GM11168 (cell line): ENCODE results near the gene GCGR.

ENCODE experiments used
- in situ Hi-C: fragments of 300-500 bp; cut with MboI; formaldehyde crosslinking; loops from one replicate; pipeline ENCODE4 v1.12.0; 2022; ENCODE audit warnings: low sequenced_read_pairs; ENCODE audit not compliant: unreplicated experiment

Gene GCGR

DNA sequence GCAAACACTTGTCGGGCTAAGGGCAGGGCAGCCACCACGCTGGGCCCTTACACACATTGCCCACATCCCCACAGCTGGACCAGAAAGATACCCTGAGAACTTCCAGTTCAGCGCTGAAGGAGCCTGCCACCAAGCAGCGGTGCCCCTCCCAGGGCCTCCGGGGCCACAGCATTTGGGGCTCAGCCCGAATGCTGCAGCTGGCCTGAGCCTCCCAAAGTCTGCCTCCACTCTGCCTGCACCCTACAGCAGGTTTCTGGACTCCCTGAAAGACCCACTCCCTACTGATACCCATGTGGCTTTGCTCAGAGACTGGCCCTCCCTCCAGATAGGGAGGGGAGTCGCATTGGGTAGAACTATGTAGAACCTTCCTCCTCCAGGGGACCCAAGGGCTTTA is 27.6 kb downstream of the GCGR start:
- in situ Hi-C loops: loop anchor here (25.0 kb wide), 1 partner anchor 94 kb away; no protein-coding TSS in a partner anchor

DNA sequence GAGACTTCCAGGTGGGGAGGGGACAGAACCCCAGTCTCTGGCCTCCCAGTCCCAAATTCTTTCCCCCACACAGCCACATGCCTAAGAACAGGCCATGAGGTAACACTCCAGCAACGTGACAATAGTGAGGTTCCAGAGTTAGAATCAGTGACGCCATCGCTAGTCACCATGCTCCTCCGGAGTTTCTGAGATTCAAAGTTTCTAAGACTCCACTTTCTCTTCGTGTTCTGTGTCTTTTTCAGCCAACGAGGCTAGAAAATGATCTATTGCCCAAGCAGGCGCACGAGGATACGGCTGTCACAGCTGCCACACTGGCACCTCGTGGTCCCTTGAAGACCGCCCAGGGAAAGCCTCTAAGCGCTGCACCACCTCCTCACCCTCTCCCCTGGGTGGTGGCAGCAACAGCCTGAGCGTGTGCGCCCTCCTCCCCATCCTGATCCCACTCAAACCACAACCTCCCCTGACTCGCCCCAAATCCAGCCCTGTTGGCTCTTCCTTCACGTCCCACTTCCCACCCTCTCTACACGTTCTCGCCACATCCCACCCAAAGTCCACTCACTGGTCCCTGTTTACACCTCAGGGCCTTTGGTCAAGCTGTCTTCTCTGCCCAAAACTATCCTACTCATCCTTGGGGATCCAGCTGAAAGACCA is 28.1 kb downstream of the GCGR start:
- in situ Hi-C loops: loop anchor here (25.0 kb wide), 1 partner anchor 95 kb away; no protein-coding TSS in a partner anchor

DNA sequence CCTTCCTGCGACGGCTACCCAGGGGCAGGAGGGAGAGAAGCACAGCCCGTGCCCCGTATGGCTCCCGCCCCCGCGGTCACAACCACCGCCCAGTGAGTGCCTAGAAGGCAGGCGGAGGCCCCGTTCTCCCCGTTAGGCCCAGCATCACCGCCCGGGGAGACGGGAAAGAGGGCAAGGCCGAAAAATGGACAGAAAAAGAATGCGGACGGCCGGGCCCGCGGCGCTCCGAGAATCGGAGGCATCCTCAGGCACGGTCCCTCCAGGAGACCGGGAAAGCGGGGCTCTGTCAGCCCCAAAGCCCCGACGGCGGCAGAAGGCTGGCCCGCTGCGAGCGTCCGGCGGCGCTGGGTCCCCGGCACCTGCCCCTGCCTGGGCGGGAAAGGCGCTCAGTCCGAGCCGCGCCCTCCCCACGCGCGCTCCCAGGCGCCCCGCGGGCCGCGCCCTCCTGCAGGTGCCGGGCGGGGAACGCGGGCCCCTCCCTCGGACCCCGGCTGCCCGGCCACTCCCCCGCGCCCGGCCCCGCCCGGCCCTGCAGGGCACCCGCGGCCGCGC is 28.7 kb downstream of the GCGR start:
- in situ Hi-C loops: loop anchor here (25.0 kb wide), 1 partner anchor 95 kb away; no protein-coding TSS in a partner anchor

DNA sequence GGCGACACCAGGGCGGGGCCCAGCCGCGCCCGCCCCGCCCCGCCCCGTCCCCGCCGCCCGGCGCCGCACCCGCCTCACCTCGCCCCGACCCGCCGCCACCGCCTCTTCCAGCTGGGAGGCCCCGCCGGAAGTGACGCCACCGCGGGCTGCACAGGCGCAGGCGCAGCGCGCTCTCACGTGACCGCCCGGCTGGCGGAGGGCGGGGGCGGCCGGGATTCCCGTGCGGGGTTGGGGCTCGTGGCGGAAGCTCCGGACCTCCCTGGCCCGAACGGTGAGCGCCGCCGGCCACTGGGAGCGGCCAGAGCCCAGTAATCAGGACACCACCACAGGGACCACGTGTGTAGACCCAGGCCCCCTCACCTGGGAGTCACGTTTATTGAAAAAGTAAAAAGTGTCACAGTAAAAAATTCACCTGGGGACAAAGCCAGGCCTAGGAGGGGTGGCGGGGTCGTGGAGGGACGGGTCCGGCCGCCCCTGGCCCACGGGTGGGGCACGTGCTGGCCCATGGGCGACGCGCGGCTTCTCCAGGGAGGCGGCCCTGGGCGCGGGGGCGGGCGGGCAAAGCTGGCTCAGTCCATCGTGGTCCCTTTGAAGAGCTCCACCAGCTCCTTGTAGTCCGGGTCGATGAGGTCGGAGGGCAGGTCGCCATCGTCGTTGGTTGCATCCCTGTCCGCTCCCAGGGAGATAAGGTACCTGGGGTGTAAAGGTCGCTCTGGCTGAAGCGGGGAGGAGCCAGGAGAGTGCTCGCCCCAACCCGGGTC is 29.4 kb downstream of the GCGR start, which contains the start of gene MCRIP1:
TSS of gene MCRIP1 (minus strand) at position 132 of the 761 bp plus-strand sequence. CDS start 8,785 bp downstream, outside the sequence.
- in situ Hi-C loops: loop anchor here (25.0 kb wide), 1 partner anchor 96 kb away; no protein-coding TSS in a partner anchor

DNA sequence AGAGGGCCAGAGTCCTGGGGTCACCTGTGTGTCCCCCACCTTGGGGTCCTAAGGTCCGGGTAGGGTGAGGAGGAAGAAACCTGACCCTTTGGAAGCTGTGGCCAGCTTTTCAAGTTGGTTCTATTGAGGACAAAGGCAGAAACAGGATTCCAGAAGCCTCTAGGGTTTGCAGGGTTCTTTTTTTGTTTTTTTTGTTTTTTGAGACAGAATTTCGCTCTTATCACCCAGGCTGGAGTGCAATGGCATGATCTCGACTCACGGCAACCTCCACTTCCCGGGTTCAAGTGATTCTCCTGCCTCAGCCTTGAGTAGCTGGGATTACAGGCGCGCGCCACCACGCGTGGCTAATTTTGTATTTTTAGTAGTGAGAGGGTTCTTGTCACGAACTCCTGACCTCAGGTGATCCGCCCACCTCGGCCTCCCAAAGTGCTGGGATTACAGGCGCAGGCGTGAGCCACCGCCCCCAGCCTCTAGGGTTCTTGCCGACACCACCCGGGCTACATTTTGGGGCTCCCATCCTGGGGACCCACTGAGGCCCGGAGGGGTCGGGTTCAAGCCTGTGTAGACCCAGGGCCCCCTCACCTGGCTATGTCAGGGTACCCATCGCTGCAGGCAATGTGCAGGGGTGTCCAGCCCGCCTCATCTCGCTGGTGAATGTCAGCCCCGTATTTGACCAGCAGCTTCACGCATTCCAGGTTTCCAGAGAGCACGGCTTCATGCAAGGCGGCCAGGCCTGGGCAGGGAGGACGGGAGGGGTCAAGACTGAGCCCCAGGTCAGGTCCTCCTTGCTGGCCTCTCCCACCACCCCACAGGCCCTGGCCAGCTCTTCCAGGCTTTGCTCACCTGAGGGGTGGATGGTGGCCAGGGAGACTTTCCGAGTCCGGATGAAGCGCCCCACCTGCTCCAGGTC is 30.2 kb downstream of the GCGR start:
- in situ Hi-C loops: loop anchor here (25.0 kb wide), 1 partner anchor 97 kb away; no protein-coding TSS in a partner anchor

DNA sequence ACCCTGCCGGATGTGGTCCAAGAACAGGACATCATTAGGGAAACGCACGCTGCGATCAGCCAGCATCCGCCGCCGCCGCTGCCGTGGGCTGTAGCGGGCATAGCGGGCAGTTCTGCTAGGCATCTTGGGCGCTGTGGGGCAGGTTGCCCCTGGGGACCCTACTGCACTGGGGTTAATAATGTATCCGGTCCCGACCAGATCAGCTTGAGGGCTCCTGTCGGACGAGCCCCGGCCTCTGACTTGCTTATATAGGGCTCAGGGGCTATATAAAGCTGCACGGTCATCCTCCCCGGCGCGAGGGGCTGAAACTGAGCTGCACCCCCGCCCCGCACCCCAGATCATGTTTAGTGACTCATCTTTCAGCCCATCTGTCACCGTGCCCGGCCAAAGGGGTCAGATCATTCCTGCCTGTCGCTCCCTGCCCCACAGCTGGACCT is 30.9 kb downstream of the GCGR start, which contains the start of gene PPP1R27:
TSS of gene PPP1R27 (minus strand) at position 220 of the 437 bp plus-strand sequence. CDS start at position 123, 97 bp downstream.
- in situ Hi-C loops: loop anchor here (25.0 kb wide), 1 partner anchor 98 kb away; no protein-coding TSS in a partner anchor

DNA sequence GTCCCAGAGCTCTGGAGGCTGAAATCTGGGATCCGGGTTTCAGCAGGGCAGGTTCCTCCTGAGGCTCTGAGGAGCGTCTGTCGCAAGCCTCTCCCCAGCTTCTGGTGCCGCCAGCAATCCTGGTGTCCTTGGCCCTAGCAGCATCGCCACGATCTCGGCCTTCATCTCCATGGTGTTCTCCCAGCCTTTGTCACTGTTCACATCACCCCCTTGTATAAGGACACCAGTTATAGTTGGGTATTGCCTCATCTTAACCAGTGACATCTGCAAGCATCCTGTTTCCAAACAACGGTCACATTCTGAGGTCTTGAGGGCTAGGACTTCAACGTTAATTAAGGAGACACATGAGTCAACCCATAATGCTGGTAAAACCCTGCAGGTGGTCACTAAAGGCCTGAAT is 33.7 kb downstream of the GCGR start:
- in situ Hi-C loops: loop anchor here (25.0 kb wide), 1 partner anchor 100 kb away; no protein-coding TSS in a partner anchor

DNA sequence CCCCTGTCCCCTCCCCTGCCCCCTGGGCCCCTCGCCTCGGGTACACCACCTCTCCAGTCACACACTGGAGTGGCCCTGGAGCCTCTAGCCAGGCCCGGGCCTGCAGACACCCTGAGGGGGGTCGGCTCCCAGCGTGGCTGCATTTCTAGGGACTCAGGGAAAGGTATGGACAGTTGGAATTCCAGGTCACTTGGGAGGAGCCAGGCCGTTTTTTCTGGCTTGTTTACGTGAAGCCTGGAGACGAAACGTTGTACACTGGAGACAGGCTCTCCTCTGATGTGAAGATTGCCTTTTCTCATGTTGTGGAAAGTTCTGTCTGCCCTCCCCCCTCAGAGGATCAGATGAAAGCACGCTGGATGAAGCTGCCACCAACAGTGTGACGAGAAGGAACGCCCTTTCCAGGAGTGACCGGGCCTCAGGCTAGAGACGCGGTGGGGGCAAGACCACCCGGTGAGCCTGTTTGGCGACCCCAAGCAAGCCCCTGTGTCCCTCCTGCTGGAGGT is 34.9 kb downstream of the GCGR start:
- in situ Hi-C loops: loop anchor here (25.0 kb wide), 1 partner anchor 102 kb away; no protein-coding TSS in a partner anchor

DNA sequence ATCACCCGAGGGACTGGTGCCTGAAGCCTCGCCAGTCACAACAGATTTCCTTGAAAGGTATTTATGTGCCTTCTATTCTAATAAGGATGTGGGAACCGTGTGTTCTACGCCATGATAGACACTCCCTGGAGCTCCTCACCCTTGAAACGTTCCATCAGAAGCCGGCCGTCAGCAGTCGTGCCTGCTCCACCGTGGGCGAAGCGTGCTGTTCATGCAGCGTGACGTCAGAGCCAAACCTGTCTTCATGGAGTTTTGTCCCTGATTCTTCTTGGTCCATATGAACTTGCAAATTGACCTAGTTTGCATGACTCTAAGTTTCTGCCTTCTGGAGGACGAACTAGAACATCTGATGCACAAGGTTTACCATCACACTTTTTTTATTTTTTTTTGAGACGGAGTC is 35.4 kb downstream of the GCGR start:
- in situ Hi-C loops: loop anchor here (25.0 kb wide), 1 partner anchor 102 kb away; no protein-coding TSS in a partner anchor

DNA sequence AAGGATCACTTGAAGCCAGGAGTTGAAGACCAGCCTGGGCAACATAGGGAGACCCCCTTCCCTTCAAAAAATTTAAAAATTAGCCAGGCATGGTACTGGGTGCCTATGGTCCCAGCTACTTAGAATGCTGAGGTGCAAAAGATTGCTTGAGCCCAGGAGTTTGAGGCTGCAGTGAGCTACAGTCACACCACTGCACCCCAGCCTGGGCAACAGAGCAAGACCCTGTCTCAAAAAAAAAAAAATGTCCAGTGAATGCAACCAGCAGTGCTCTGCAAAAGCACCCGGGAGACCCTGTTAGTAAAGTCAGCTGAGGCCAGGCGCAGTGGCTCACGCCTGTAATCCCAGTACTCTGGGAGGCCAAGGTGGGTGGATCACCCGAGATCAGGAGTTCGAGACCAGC is 36.1 kb downstream of the GCGR start:
- in situ Hi-C loops: loop anchor here (25.0 kb wide), 1 partner anchor 103 kb away; no protein-coding TSS in a partner anchor

DNA sequence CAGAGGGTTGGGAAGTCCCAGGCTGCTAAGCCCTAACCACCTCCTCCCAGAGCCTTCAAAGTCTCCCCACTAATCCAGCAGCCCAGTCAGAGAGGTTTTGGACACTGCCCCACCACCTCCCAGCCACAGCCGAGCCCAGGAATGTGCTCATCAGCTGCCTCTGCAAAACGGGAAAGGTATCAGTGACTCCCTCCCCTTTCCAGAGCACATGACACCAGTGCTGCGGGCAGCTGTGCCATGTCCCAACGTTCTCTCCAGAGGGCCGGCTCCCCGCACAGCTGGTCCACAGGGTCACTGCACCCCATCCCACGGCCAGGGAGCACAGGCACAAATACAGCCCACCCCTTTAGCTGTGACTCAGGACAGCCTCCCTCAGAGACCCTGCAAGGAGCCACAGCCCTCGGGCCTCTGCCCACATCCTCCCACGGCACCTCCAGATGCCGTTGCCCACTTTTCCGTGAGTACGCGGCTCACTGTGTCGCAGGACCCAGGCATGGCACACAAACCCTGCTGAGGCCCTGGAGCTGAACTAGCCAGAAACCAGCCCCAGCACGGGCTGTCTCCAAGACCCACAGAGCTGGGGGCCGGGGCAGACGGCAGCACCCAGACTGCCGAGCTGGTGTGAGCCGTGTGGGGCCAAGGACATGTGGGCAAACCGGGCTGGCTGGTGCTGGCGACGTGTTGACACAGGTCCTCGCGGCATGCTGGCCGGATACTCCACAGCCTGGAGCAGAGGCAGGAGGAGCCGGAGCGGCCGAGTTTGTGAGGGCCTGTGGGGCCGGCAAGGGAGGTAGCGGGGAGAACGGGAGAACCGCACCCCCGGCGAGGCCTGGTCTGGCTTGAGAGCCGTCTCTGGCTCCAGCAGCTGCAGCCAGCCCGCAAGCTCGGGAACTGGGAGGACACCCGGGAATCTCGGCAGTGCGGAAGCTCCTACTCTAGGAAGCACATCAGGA is 37.2 kb downstream of the GCGR start:
- in situ Hi-C loops: loop anchor here (25.0 kb wide), 1 partner anchor 104 kb away; no protein-coding TSS in a partner anchor

DNA sequence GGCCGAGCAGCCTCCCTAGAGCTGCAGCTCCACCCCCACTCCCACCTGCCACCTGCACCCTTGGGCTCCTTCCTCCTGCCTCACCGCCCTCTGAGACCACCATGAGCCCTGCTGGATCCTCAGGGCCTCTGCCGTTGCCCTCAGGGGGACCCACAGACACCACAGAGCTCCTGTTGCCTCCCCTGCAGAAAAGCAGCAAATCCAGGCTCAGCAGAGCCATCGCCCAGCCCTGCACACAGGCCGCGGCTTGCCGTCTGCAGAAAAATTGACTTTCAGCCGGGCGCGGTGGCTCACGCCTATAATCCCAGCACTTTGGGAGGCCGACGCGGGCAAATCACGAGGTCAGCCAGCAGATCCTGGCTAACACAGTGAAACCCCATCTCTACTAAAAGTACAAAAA is 37.9 kb downstream of the GCGR start:
- in situ Hi-C loops: loop anchor here (25.0 kb wide), 1 partner anchor 105 kb away; no protein-coding TSS in a partner anchor

DNA sequence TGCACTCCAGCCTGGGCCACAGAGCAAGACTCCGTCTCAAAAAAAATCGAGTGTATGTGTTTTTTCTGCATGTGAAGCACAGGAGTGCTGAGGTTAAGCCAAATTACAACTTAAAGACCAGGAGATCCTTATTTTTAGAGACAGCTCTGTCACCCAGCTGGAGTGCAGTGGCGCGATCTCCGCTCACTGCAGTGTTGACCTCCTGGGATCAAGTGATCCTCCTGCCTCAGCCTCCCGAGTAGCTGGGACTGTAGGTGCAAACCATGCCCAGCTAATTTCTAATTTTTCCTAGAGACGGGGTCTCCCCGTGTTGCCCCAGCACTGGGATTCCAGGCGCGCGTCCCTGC is 38.4 kb downstream of the GCGR start:
- in situ Hi-C loops: loop anchor here (25.0 kb wide), 1 partner anchor 105 kb away; no protein-coding TSS in a partner anchor

DNA sequence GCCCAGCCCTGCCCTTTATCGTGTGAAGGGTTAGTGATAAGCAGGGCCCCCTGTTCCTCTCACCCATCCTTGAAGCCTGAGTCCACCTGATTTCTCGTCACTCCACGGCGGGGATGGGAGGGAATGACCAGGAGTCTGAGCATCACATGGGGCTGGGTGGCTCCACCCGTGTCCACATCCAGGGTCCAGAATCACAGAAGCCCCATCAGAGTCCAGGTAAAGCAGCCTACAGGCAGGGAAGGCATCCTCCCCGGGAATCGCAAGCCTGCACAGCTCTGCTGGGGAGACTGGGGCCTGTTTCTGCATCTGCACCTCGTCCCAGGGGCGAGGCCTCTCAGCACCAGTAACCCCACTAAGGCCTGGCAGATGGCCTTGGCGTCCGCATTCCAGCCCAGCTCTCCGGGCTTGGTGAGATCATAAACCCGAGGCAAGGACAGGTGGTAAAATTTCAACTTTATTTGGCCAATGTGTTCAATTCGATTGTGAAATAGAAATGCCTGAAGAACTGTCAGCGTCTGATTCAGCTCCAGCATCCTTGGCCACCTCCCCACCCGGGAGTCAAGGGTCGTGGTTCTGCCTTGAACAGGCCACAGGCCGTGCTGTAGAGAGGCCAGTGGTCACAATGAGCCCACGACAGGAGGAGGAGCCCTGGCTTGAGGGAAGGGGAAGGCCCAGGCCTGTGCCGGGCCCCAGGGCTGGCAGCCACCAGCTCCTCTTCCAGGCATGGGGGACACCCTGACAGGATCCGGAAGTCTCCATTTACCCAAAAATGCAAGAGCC is 39.0 kb downstream of the GCGR start:
- in situ Hi-C loops: loop anchor here (25.0 kb wide), 1 partner anchor 106 kb away; no protein-coding TSS in a partner anchor

DNA sequence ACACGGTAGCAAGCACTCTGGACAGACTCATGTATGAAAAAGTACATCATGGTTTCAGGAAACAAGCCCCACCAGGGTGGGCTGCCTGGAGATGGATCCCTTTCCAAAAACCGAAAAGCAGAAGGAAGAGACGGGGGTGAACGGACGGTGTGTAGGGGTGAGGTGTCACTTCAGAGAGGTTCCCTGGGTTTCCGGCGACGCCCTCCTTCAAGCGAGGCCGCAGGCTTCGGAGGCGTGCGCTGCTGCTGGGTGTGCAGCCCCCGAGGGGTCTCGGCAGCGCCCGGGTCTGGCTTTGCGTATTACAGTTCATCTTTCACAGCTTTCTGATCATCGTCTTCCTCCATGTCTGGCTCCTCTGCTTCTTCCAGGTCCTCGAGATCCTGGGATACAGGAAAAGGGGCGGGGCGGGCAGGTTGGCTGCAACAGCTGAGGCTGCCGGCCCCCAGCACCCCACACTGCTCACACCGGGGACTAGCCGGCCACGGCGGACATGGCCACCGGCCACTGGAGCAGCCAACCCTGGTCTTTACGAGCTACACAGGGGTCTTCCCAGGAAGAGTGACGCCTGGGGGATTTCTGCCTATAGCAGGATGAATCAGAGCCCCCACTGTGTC is 39.9 kb downstream of the GCGR start:
- in situ Hi-C loops: loop anchor here (25.0 kb wide), 1 partner anchor 107 kb away; no protein-coding TSS in a partner anchor

DNA sequence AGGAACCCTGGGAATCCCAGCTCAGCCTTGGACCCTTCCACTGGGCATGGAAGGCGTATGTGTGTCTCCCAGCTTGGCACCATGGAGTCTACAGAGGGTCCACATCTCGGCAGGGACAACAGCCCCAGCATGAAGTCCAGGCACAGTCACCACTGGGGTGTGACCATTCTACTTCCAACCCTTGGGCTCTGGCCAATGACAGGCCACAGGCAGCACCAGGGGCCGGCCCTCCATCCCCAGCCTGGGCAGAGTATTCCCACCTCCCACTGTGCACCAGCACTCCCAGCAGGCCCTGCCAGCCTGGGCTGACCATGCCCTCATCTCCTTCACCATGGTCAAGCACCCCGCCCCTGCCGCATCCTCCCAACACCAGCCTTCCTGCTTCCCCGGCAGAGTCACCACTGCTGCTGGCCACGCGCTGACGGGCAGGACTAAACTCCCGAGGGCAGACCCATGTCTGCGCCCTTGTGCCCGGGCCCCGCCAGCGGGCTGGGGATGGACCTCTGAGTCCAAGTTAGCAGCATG is 40.4 kb downstream of the GCGR start:
- in situ Hi-C loops: loop anchor here (25.0 kb wide), 1 partner anchor 107 kb away; no protein-coding TSS in a partner anchor
